SU-DHL-6 (cell line): ENCODE measurements around the gene TTC39B.

Experiments
- CTCF ChIP-seq: fragments of 200-600 bp; sonication (generic); IDR thresholded peaks from one replicate; pipeline ENCODE4 v1.5.1; 2017; ENCODE audit warnings: antibody characterized with exemption, mild to moderate bottlenecking, low read length, moderate library complexity; ENCODE audit not compliant: insufficient read depth, poor library complexity, severe bottlenecking
- EZH2phosphoT487 ChIP-seq: fragments of 200-600 bp; sonication (generic), shearing (Covaris generic); conservative IDR thresholded peaks from 2 replicates; pipeline ENCODE4 v1.6.1; 2018; ENCODE audit warnings: mild to moderate bottlenecking, antibody characterized with exemption, low read length, moderate library complexity, mixed read lengths

GRCh38 chr9:15329539-15330109 lies 22.6 kb upstream of the TTC39B start:
- TF ChIP-seq CTCF (no peak), EZH2phosphoT487 (no peak)
